CD4-positive, alpha-beta T cell treated with Interleukin-17A for 4 hours (primary cell): Measurements from ENCODE around the gene ZNF143.

Experiments
- DNase-seq: peaks from one replicate; pipeline ENCODE4 v3.0.0-alpha.2; 2020; ENCODE audit warnings: mixed read lengths

The ZNF143 gene

DNA sequence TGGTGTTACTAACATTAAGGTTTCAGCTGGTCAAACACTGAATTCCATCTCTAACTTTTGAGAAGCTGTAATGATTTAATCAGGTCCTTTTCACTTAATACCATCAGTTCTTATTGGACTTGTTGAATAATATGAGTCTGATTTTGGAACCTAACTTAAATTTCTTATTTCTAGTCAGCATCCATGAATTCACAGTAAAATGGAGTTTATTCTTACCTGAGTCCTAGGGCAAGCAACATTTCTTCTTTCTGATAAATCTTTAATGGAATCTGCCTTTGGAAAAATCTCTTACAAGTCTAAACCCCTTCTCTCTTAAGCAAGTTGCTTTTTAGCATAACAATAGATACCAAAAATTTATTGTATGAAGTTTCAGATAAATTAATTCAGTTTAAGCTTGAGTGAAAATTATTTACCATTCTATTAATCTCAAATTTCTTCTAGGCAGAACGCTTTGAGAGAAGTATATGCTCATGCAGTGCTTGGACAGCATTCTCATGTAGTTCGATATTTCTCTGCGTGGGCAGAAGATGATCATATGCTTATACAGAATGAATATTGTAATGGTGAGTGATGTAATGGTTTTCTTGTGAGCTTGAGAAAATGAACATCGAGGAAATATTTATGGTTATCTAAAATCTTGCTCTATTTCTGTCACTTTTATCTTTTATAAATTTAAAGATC is 116.0 kb downstream of the ZNF143 start:
- DNase-seq: no peak

DNA sequence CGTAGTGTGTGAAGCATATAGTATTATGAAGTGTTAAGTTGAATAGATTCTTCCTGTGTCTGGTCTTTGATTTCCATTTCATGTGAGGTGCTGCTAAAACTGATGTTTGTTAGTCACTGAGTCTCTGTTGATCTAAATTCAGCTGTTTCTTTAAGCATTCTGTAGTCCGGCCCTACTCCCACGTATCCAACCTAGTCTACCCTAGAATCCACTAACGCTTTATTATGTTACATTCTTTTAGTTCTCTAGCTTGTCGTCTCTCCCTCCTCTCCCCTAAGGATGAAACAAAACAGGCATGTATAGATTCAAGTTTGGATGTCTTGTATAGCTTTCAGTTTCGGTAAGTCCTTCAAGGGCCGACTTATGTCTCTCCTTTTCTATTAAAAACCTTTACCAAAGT is 116.7 kb downstream of the ZNF143 start:
- no peak for DNase-seq
